GM12801 (cell line): Measurements from ENCODE around the gene OBSCN.

Experiments used
- CTCF ChIP-seq: IDR thresholded peaks from one replicate; pipeline ENCODE4 v1.5.1; 2011; ENCODE audit warnings: control low read depth; ENCODE audit not compliant: insufficient read length; ENCODE audit errors: extremely low read depth

OBSCN gene

GRCh38 chr1:228180271-228180958 lies 27.4 kb upstream of the OBSCN start:
- no peak for TF ChIP-seq CTCF

- no peak for TF ChIP-seq CTCF
Measured at GRCh38 chr1:228180959-228181644, 26.7 kb upstream of the OBSCN start.

GRCh38 chr1:228181645-228182034 lies 26.2 kb upstream of the OBSCN start:
- no peak for TF ChIP-seq CTCF

- no peak for TF ChIP-seq CTCF
Measured at GRCh38 chr1:228182296-228183030, 25.4 kb upstream of the OBSCN start.

- no peak for TF ChIP-seq CTCF
Measured at GRCh38 chr1:228184152-228184551, 23.7 kb upstream of the OBSCN start.

GRCh38 chr1:228185641-228185965 lies 22.2 kb upstream of the OBSCN start:
- TF ChIP-seq CTCF = no peak

- no peak for TF ChIP-seq CTCF
Measured at GRCh38 chr1:228190182-228190581, 17.7 kb upstream of the OBSCN start.
